Stimulated activated CD8-positive, alpha-beta memory T cell treated with anti-CD3 and anti-CD28 coated beads, Interleukin-15, amount 100 ng/mL, for 48 hours (primary cell): ENCODE results near the gene SCN11A.
A peak's percentile ranks its signal among the peaks of the same experiment; 100 is the strongest.

Experiments used
- DNase-seq, 2 donors: peaks; one replicate each; pipeline ENCODE4 v3.0.0-alpha.2; 2020; ENCODE audit warnings: low read depth in 2 of 2

Gene SCN11A

GRCh38 chr3:39051649-39052561, at the start of gene SCN11A, which contains the start of gene WDR48:
Gene SCN11A, minus strand, starts transcription at chr3:39051944. Its CDS starts 101,582 bp downstream, at chr3:38950362.
Gene WDR48, plus strand, starts transcription at chr3:39052016. Its CDS starts 10 bp downstream, at chr3:39052026.
- peak; percentile 89 for DNase-seq

- no peak for DNase-seq
Measured at GRCh38 chr3:39101022-39101689, 49.4 kb upstream of the SCN11A start.

- DNase-seq, result no peak
Measured at GRCh38 chr3:39100500-39100886, 48.7 kb upstream of the SCN11A start.

GRCh38 chr3:39099738-39100499, 48.2 kb upstream of the SCN11A start:
- no peak for DNase-seq

- no peak for DNase-seq
Measured at GRCh38 chr3:39099242-39099641, 47.5 kb upstream of the SCN11A start.

- DNase-seq, result no peak
Measured at GRCh38 chr3:39098473-39099000, 46.8 kb upstream of the SCN11A start.

GRCh38 chr3:39097716-39098472, 46.1 kb upstream of the SCN11A start:
- no peak for DNase-seq

- DNase-seq, result no peak
Measured at GRCh38 chr3:39096775-39097174, 45.0 kb upstream of the SCN11A start.

- no peak for DNase-seq
Measured at GRCh38 chr3:39095778-39096177, 44.0 kb upstream of the SCN11A start.

- DNase-seq, result no peak
Measured at GRCh38 chr3:39094851-39095677, 43.3 kb upstream of the SCN11A start.

GRCh38 chr3:39090922-39091321, 39.2 kb upstream of the SCN11A start:
- DNase-seq, result no peak

- no peak for DNase-seq
Measured at GRCh38 chr3:39088889-39089288, 37.1 kb upstream of the SCN11A start.

- no peak for DNase-seq
Measured at GRCh38 chr3:39088456-39088855, 36.7 kb upstream of the SCN11A start.

- DNase-seq, result no peak
Measured at GRCh38 chr3:39086144-39086543, 34.4 kb upstream of the SCN11A start.

GRCh38 chr3:39082666-39083313, 31.0 kb upstream of the SCN11A start:
- no peak for DNase-seq

- no peak for DNase-seq
Measured at GRCh38 chr3:39080026-39080425, 28.3 kb upstream of the SCN11A start.

- DNase-seq, result no peak
Measured at GRCh38 chr3:39079530-39079929, 27.8 kb upstream of the SCN11A start.

GRCh38 chr3:39075910-39076309, 24.2 kb upstream of the SCN11A start:
- DNase-seq, result no peak

- DNase-seq, result no peak
Measured at GRCh38 chr3:39068556-39068955, 16.8 kb upstream of the SCN11A start.

- DNase-seq, result no peak
Measured at GRCh38 chr3:39067286-39067685, 15.5 kb upstream of the SCN11A start.
